ENCODE measurements around the gene GTF2A1L. TPM values are rescaled to one million over a fixed set of nuclear protein-coding genes. Genes with fewer than 3 reads are reported as not detected.

The GTF2A1L gene
- total and polyA plus RNA-seq, 2 donors (not counting 3 experiments of a cell fraction or from before 2014, with no cell fraction given), result 0.46 TPM; not detected in 1

- Histone ChIP-seq H3K4me3 (replicated peaks in 1 of 3; ENCODE audit: insufficient read depth in 1 of 3, low read depth in 1 of 3, low read length in 3 of 3) (no peak overlapping the region), H2AFZ (ENCODE audit: low read depth, low read length) (no peak overlapping the region), H3K9ac (replicated peaks; ENCODE audit: extremely low read depth, insufficient read depth, low read length) (no peak overlapping the region), H3K79me2 (ENCODE audit: control insufficient read depth, insufficient read depth, low read length) (no peaks in the 10 kb centered on the region), H4K20me1 (replicated peaks; ENCODE audit: control insufficient read depth, extremely low read depth, insufficient read depth, low read length) (no peaks in the 10 kb centered on the region), H3K4me1 (ENCODE audit: control insufficient read depth, extremely low read depth, insufficient read depth, low read length) (no peaks in the 10 kb centered on the region), H3K27me3 (ENCODE audit: control insufficient read depth in 2 of 2, insufficient read depth in 2 of 2, low read length in 2 of 2) (no peaks in the 10 kb centered on the region), H3K27ac (ENCODE audit: insufficient read depth, low read depth, low read length) (no peak overlapping the region), H3K9me1 (replicated peaks; ENCODE audit: control insufficient read depth, extremely low read depth, insufficient read depth, low read length) (no peaks in the 10 kb centered on the region), H3K4me2 (ENCODE audit: insufficient read depth, low read length) (no peak overlapping the region), H3K36me3 (ENCODE audit: control insufficient read depth in 2 of 2, extremely low read depth in 1 of 2, insufficient read depth in 2 of 2, low read length in 2 of 2) (no peaks in the 10 kb centered on the region), H3K9me3 (replicated peaks; ENCODE audit: control insufficient read depth, insufficient read depth, low read length) (no peaks in the 10 kb centered on the region)
- FAIRE-seq (no peak), DNase-seq (ENCODE audit: low read depth, low spot score) (no peak)
- dilution Hi-C loops (cut with MboI; ENCODE audit: extremely low pct_ligation_motif_present, low sequenced_read_pairs), result no loop called here
- ChIA-PET CTCF (no interaction called here), POLR2A (no interaction called here)
- BruUV-seq (replicated peaks), result no TSS peak
- intact Hi-C loops (cut with micrococcal nuclease), result no loop called here
- TF ChIP-seq GATA2 (IDR thresholded peaks at IDR 0.05; ENCODE audit: insufficient read depth, insufficient read length, low read depth, low read length) (no peak), JUN (IDR thresholded peaks at IDR 0.05; ENCODE audit: borderline replicate concordance, insufficient read depth, insufficient read length, low read depth) (no peak), POLR2AphosphoS5 (IDR thresholded peaks at IDR 0.05; ENCODE audit: insufficient read depth, low read depth, low read length) (no peak), EZH2 (IDR thresholded peaks at IDR 0.05; ENCODE audit: borderline replicate concordance, low read depth, low read length, severe bottlenecking) (no peak), MYC (IDR thresholded peaks at IDR 0.05; ENCODE audit: low read depth, low read length) (no peak), CTCF (IDR thresholded peaks at IDR 0.05; ENCODE audit: extremely low read depth in 1 of 2, insufficient read depth in 1 of 2, low read depth in 1 of 2, low read length in 2 of 2) (no peak), FOS (IDR thresholded peaks at IDR 0.05; ENCODE audit: borderline replicate concordance, insufficient read depth, low read length) (no peak), POLR2A (IDR thresholded peaks at IDR 0.05; ENCODE audit: low read depth, low read length) (no peak)
- TF ChIP-seq, protein P1, sequence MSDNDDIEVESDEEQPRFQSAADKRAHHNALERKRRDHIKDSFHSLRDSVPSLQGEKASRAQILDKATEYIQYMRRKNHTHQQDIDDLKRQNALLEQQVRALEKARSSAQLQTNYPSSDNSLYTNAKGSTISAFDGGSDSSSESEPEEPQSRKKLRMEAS (IDR thresholded peaks at IDR 0.05; ENCODE audit: insufficient read depth, insufficient read length), result no peak
Measured at GRCh38 chr2:48633143-48633542, 15.5 kb downstream of the GTF2A1L start.
